ENCODE results near the gene DIP2B.
A peak's percentile ranks its signal among the peaks of the same experiment; 100 is the strongest.

Gene DIP2B

DNA sequence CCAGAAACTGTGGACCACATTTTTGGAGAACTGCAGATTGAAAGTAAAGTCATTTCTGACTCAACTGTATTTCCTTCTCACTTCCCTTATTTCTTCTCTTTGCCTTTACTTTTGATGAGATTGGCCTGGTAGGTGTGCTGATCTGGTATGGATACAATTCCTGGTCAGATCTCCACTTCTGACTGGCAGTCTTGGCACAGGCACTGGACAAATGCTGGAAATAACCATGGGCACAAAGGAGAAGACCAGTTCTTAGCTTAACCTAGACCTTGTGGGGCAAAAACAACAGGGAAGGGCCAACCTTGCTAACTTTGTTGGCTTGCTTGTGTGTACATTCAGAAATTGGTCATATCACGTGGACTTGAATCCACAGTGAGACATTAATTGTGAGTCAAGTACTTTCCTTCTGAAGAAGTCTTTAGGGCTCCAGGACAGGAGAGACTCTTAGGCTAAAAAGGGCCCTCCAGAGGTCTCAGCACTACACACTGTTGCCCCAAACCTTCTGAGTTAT lies 75.0 kb downstream of the DIP2B start:
- DNase-seq (ENCODE audit: low read depth in 1 of 2, low spot score in 1 of 2), result peak in 1 of 2 experiments; percentile 63
- in situ Hi-C loops (cut with HindIII; ENCODE audit: low pct_unique_long_range_greater_than_20kb, low sequenced_read_pairs), result no loop called here
- no peak for TF ChIP-seq JUND (IDR thresholded peaks at IDR 0.05; ENCODE audit: low read depth)

DNA sequence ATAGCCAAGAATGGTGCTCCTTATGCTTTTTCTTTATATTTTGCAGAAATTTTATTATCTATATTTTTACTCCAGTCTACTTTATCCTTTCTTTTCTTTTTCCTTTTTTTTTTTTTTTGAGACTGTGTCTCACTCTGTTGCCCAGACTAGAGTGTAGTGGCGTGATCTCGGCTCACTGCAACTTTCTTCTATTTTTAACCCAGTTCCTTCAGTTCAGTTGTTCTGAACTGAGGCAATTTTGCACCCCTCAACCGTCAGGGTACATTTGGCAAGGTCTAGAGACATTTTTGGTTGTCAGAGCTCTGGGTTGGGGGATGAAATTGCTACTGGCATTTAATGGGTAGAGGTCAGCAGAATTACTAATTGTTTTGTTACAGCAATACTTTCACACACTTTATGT lies 75.7 kb downstream of the DIP2B start:
- TF ChIP-seq JUND (IDR thresholded peaks at IDR 0.05; ENCODE audit: low read depth), result no peak
- DNase-seq (ENCODE audit: low read depth in 1 of 2, low spot score in 1 of 2), result no peak
- in situ Hi-C loops (cut with HindIII; ENCODE audit: low pct_unique_long_range_greater_than_20kb, low sequenced_read_pairs), result no loop called here

DNA sequence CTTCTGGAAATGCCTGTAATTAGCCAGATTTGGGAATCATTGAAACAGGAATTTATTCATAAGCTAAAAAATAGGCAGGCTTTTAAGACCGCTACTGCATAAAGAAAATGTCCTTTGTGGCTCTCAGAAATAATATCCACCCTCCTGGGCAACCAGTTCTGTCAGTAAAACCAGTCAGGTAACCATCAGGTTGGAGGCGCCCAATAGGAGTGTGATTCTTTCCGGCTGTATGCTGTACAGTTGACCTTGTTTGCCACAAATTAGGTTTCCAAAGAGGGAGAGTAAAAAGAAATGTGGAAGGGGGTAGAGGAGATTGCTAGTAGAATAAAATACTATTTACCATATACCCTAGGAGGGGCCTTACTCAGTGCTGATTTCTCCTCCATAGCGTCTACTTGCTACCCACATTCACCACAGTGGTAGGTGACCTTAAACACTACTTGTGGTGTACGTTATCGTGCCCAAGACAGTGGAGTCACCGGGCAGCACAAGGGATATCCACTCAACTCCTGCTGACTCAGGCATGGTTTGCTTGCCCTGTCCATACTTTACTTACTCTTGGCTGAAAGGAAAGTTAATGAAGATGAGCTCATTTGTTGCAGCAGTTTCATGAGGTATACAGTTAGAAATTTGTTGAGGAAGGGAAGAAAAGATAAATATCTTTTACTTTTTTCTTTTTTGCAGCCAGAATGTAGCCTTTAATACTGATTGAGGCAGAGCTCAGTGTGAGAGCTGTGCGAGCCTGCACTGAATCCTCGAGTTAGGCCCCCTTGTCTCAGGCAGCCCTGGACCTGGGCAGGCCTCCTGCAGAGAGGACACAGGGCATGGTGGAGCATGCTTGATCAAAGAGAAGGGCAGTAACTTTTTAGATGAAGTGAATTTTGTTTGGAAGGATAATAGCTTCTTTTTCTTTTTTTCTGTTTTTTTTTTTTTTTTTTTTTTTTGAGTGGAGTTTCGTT lies 76.7 kb downstream of the DIP2B start:
- no peak; the same call in 1 of the 2 replicates for TF ChIP-seq JUND (IDR thresholded peaks at IDR 0.05; ENCODE audit: low read depth)
- in situ Hi-C loops (cut with HindIII; ENCODE audit: low pct_unique_long_range_greater_than_20kb, low sequenced_read_pairs), result no loop called here
- DNase-seq (ENCODE audit: low read depth in 1 of 2, low spot score in 1 of 2), result peak; percentile 61 to 93

DNA sequence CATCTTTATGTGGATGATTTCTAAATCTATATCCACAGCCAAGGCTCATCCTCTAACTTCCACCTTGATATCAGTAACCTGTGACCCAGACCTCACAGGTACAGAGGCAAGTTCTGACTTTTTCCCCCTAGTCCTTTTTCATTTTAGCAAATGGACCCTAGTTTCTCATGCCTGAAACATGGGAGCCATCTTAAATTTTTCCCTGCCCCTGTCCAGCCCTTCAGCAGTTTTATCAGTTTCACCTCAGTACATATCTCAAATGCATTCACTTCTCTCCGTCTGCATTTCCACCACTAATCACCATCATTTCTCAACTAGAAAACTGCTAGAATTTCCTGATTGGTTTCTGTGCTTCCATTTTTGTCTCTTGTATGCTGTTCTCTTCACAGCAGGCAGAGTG lies 79.3 kb downstream of the DIP2B start:
- DNase-seq (ENCODE audit: low read depth in 1 of 2, low spot score in 1 of 2), result no peak
- TF ChIP-seq JUND (IDR thresholded peaks at IDR 0.05; ENCODE audit: low read depth), result no peak
- in situ Hi-C loops (cut with HindIII; ENCODE audit: low pct_unique_long_range_greater_than_20kb, low sequenced_read_pairs), result no loop called here

DNA sequence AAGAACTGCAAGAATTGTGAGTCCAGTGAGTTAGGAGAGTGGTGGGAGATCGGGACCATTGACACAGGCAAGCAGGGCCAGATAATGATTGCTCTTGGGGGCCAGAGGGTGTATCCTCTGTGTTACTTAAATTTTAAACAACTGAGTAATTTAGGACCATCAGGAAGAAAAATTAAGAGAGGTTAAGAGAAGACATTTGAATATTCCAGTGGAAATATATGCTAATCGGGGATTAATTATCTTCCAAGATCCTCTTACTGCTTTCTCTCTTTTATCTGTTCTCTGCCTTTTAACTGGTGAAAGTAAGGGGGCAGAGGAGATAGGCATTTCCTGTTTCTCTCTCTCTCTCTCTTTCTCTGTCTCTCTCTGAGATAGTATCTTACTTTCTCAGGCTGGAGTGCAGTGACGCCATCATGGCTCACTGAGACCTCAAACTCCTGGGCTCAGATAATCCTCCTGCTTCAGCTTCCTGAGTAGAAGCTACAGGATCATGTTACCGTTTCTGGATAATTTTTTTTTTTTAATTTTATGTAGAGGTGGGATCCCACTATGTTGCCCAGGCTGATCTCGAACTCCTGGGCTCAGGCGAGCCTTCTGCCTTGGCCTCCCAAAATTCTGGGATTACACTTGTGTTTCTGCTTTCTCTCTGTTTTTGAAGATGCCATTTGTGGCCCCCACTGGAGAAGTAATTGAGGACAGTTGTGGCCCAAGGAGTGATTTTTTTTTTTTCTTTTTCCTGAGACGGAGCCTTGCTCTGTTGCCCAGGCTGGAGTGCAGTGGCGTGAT lies 85.1 kb downstream of the DIP2B start:
- DNase-seq (ENCODE audit: low read depth in 1 of 2, low spot score in 1 of 2), result no peak
- in situ Hi-C loops (cut with HindIII; ENCODE audit: low pct_unique_long_range_greater_than_20kb, low sequenced_read_pairs), result no loop called here
- TF ChIP-seq JUND (IDR thresholded peaks at IDR 0.05; ENCODE audit: low read depth), result no peak

DNA sequence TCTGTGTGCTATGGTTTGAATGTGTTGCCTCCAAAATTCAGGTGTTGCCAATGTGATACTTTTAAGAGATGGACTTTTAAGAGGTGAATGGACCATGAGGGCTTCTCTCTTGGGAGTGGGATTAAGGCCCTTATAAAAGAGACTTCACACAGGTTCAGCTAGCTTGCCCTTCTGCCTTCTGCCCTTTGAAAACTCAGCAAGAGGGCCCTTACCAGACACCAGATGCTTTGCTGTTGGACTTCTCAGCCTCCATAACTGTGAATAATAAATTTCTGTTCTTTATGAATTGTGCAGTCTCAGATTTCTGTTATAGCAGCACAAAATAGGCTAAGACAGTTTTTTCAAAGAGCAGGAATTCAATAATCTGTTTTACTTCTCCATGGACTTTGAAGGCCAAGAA lies 86.1 kb downstream of the DIP2B start:
- no peak for TF ChIP-seq JUND (IDR thresholded peaks at IDR 0.05; ENCODE audit: low read depth)
- in situ Hi-C loops (cut with HindIII; ENCODE audit: low pct_unique_long_range_greater_than_20kb, low sequenced_read_pairs), result no loop called here
- DNase-seq (ENCODE audit: low read depth in 1 of 2, low spot score in 1 of 2), result no peak

DNA sequence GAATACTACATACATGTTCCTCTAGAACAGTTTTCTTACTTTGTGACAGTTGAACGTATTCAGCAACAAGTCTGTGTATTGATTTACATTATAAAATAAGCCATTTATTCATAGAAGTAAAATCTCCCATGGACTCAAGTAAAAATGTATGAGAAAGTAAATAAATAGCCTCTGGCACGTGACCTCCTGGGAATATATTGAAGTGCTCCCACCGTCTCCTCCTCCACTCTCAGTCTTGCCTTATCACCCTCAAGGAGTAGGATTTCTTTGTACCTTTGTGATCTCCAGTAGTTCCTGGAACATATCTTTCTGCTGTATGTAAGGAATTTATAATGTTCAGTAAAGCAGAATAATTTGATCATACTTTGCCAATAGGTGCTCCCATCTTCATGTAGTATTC lies 90.9 kb downstream of the DIP2B start:
- DNase-seq (ENCODE audit: low read depth in 1 of 2, low spot score in 1 of 2), result no peak
- no peak for TF ChIP-seq JUND (IDR thresholded peaks at IDR 0.05; ENCODE audit: low read depth)
- in situ Hi-C loops (cut with HindIII; ENCODE audit: low pct_unique_long_range_greater_than_20kb, low sequenced_read_pairs), result no loop called here

DNA sequence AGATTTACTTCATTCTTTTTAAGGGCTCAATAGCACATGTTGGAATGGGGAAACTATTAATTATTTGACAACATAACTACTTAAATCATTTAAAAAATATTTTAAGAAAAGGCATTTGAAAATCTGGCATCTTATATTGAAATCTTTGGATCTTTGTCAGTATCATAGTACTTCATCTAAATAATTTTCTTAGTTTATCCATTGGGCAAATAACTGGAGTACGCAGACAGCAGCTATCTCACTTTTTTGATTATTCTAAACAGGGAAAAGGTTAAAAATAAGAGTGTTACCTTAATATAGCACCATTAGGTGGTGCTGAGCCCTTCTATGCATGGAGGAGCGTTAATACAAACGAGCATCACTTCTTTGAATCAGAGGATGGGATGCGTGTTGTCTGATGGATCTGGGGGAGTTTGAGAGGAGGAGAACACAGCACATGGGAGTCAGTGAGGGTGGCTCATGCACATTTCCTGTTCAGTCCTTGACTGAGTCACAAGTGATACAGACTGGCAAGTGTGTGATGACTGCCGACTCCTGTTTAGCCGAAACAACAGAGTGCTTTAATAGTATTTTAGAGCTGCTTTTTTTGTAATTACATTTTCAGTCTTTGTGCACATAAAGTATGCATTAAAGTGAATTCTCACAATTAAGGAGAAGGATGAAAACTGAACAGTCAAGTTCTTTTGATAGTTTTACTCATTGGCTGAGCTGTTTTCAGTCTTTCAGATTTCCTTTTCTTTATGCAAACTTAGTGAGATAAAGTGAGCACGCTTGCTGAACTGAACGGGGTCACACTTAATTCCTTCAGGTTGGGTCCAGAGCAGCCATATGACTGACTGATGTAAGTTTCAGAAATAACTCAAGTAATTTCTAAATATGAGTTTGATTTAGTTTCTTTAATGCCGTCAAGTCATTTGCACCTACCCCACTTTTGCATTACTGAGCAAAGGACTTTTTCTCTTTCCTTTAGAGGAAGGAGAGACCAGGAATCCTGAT lies 92.7 kb downstream of the DIP2B start:
- no peak for DNase-seq (ENCODE audit: low read depth in 1 of 2, low spot score in 1 of 2)
- TF ChIP-seq JUND (IDR thresholded peaks at IDR 0.05; ENCODE audit: low read depth), result no peak
- in situ Hi-C loops (cut with HindIII; ENCODE audit: low pct_unique_long_range_greater_than_20kb, low sequenced_read_pairs), result no loop called here

DNA sequence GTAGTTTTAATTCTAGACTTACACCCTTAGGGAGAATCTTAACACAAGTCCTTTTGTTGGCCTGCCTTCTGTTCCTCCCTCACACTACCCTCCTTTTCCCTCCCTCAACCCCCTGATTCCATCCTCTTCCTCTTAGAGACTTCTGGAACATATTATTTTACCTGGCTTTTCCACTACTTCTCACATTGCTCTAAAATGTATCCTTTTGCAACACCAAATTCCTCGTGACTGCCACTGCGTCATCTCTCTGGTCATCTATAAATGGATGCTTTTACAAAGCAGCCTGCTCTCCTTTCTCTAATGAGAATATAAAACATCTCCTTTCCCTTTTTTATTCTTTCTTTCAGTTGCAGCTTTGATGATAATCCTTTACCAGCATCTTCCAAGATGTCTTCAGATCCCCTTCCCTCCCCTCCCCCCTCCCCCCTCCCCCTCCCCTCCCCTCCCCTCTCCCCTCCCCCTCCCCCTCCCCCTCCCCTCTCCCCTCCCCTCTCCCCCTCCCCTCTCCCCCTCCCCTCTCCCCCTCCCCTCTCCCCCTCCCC lies 93.6 kb downstream of the DIP2B start:
- DNase-seq (ENCODE audit: low read depth in 1 of 2, low spot score in 1 of 2), result no peak
- in situ Hi-C loops (cut with HindIII; ENCODE audit: low pct_unique_long_range_greater_than_20kb, low sequenced_read_pairs), result no loop called here
- TF ChIP-seq JUND (IDR thresholded peaks at IDR 0.05; ENCODE audit: low read depth), result no peak

DNA sequence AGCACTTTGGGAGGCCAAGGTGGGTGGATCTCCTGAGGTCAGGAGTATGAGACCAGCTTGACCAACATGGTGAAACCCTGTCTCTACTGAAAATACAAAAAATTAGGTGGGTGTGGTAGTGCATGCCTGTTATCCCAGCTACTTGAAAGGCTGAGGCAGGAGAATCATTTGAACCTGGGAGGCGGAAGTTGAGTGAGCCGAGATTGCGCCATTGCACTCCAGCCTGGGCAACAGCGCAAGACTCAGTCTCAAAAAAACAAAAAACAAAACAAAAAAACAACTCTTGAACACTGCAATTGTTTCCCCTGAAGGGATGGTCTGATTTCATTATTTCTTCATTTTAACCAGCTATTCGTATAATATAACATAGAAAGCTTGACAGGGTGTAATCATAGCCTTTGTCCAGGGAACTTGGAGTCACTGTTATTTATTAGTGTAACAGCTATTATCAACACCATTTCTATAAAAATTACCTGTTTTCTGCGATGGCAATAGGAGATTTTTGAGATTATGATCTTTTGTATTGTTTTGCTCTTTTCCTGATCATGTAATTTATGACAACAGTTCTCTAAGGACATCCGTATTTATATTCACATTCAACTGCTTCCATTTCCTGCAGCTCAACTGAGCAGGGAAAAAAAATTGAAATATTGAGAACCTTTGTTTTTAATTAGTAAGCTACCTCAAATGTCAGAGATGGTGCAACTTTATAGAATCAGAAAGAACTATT lies 94.7 kb downstream of the DIP2B start:
- TF ChIP-seq JUND (IDR thresholded peaks at IDR 0.05; ENCODE audit: low read depth), result no peak
- in situ Hi-C loops (cut with HindIII; ENCODE audit: low pct_unique_long_range_greater_than_20kb, low sequenced_read_pairs), result no loop called here
- DNase-seq (ENCODE audit: low read depth in 1 of 2, low spot score in 1 of 2), result no peak

DNA sequence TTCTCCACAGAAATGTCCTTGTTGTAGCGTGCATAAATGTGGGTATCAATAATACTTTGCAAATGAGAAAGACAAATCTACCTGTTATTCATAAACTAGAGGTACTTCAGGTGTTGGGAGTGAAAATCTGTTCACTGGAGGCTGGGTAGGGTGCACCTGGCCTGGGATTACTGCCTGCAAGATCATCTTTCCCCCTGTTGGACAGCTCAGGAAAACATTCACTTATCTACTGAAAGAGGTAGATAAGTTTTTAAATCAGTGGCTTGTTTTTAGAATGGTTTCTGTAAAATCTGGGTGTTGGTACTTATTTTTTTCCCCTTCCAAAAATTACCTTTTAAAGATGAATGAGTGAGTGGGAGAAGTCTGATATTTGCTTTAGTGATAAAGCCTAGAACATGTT lies 95.6 kb downstream of the DIP2B start:
- in situ Hi-C loops (cut with HindIII; ENCODE audit: low pct_unique_long_range_greater_than_20kb, low sequenced_read_pairs), result no loop called here
- no peak for DNase-seq (ENCODE audit: low read depth in 1 of 2, low spot score in 1 of 2)
- TF ChIP-seq JUND (IDR thresholded peaks at IDR 0.05; ENCODE audit: low read depth), result no peak

All from T47D (cell line).